ACC112 (cell line): ENCODE results near the gene APMAP.

Experiments
- H2AFZ ChIP-seq: fragments of 200-600 bp; sonication (generic); one replicate; pipeline ENCODE4 v1.6.0; 2017; ENCODE audit warnings: antibody characterized with exemption, low read length; ENCODE audit not compliant: unreplicated experiment
- H3K27ac ChIP-seq: fragments of 200-600 bp; sonication (generic); 2 replicates; pipeline ENCODE4 v1.5.1; 2014; ENCODE audit warnings: low read depth, mild to moderate bottlenecking, antibody characterized with exemption, low read length, moderate library complexity
- H3K27me3 ChIP-seq: fragments of 200-600 bp; sonication (generic); 2 replicates; pipeline ENCODE4 v1.6.1; 2014; ENCODE audit warnings: mild to moderate bottlenecking, antibody characterized with exemption, low read length, moderate library complexity, mixed read lengths; ENCODE audit not compliant: insufficient read depth
- H3K36me3 ChIP-seq: fragments of 200-600 bp; sonication (generic); 2 replicates; pipeline ENCODE4 v1.6.1; 2016; ENCODE audit warnings: mild to moderate bottlenecking, antibody characterized with exemption, low read length, moderate library complexity, mixed read lengths; ENCODE audit not compliant: insufficient read depth
- H3K4me1 ChIP-seq: fragments of 200-600 bp; sonication (generic); one replicate; pipeline ENCODE4 v1.6.1; 2016; ENCODE audit warnings: low read length, mixed read lengths; ENCODE audit not compliant: insufficient read depth, unreplicated experiment, control insufficient read depth
- H3K4me3 ChIP-seq: fragments of 200-600 bp; sonication (generic); 2 replicates; pipeline ENCODE4 v1.5.1; 2014; ENCODE audit warnings: mild to moderate bottlenecking, low read depth, low read length
- H3K79me2 ChIP-seq: fragments of 200-600 bp; sonication (generic); one replicate; pipeline ENCODE4 v1.6.0; 2016; ENCODE audit warnings: low read length; ENCODE audit not compliant: control insufficient read depth, unreplicated experiment, insufficient read depth

The APMAP gene

GRCh38 chr20:25033265-25033923, 40.8 kb upstream of the APMAP start:
- Histone ChIP-seq H3K79me2 (no peaks in the 10 kb centered on the region), H3K36me3 (no peaks in the 10 kb centered on the region), H3K4me1 (no peaks in the 10 kb centered on the region), H3K4me3 (no peak overlapping the region), H3K27ac (no peak overlapping the region), H2AFZ (no peak overlapping the region), H3K27me3 (no peaks in the 10 kb centered on the region)

- Histone ChIP-seq H3K4me3 (no peak overlapping the region), H3K79me2 (no peaks in the 10 kb centered on the region), H3K4me1 (no peaks in the 10 kb centered on the region), H3K27ac (no peak overlapping the region), H3K27me3 (no peaks in the 10 kb centered on the region), H2AFZ (no peak overlapping the region), H3K36me3 (no peaks in the 10 kb centered on the region)
Observed at GRCh38 chr20:25032478-25033264, 40.1 kb upstream of the APMAP start.

- H3K4me1 ChIP-seq = no peaks in the 10 kb centered on the region
- H3K36me3 ChIP-seq = no peaks in the 10 kb centered on the region
- no peak overlapping the region for H2AFZ ChIP-seq
- H3K4me3 ChIP-seq = no peak overlapping the region
- H3K79me2 ChIP-seq = no peaks in the 10 kb centered on the region
- no peak overlapping the region for H3K27ac ChIP-seq
- no peaks in the 10 kb centered on the region for H3K27me3 ChIP-seq
Observed at GRCh38 chr20:25032065-25032477, 39.5 kb upstream of the APMAP start.

- Histone ChIP-seq H3K79me2 (no peaks in the 10 kb centered on the region), H3K36me3 (no peaks in the 10 kb centered on the region), H3K4me3 (no peak overlapping the region)
Observed at GRCh38 chr20:25031241-25031640, 38.7 kb upstream of the APMAP start.

GRCh38 chr20:25030649-25031207, 38.2 kb upstream of the APMAP start:
- Histone ChIP-seq H3K27me3 (no peaks in the 10 kb centered on the region), H3K27ac (no peak overlapping the region), H2AFZ (no peak overlapping the region), H3K4me3 (no peak overlapping the region), H3K4me1 (no peaks in the 10 kb centered on the region), H3K36me3 (no peaks in the 10 kb centered on the region), H3K79me2 (no peaks in the 10 kb centered on the region)

More at GRCh38 chr20:25031241-25031640, 38.7 kb upstream of the APMAP start:
- Histone ChIP-seq H3K4me1 (no peaks in the 10 kb centered on the region), H2AFZ (no peak overlapping the region), H3K27me3 (no peaks in the 10 kb centered on the region), H3K27ac (no peak overlapping the region)

GRCh38 chr20:25030007-25030648, 37.6 kb upstream of the APMAP start:
- Histone ChIP-seq H3K27ac (no peak overlapping the region), H3K36me3 (no peaks in the 10 kb centered on the region), H3K4me1 (no peaks in the 10 kb centered on the region), H3K79me2 (no peaks in the 10 kb centered on the region), H3K4me3 (no peak overlapping the region), H2AFZ (no peak overlapping the region), H3K27me3 (no peaks in the 10 kb centered on the region)

- Histone ChIP-seq H3K79me2 (no peaks in the 10 kb centered on the region), H3K27ac (no peak overlapping the region), H3K27me3 (no peaks in the 10 kb centered on the region), H3K36me3 (no peaks in the 10 kb centered on the region), H2AFZ (no peak overlapping the region), H3K4me3 (no peak overlapping the region), H3K4me1 (no peaks in the 10 kb centered on the region)
Observed at GRCh38 chr20:25025986-25026605, 33.5 kb upstream of the APMAP start.

- Histone ChIP-seq H2AFZ (no peak overlapping the region), H3K4me3 (no peak overlapping the region), H3K79me2 (no peaks in the 10 kb centered on the region), H3K36me3 (no peaks in the 10 kb centered on the region), H3K27ac (no peak overlapping the region), H3K27me3 (no peaks in the 10 kb centered on the region), H3K4me1 (no peaks in the 10 kb centered on the region)
Observed at GRCh38 chr20:25025091-25025861, 32.7 kb upstream of the APMAP start.

- no peaks in the 10 kb centered on the region for H3K27me3 ChIP-seq
- H3K36me3 ChIP-seq = no peaks in the 10 kb centered on the region
- H3K4me1 ChIP-seq = no peaks in the 10 kb centered on the region
- no peak overlapping the region for H3K27ac ChIP-seq
- no peak overlapping the region for H3K4me3 ChIP-seq
- H3K79me2 ChIP-seq = no peaks in the 10 kb centered on the region
- no peak overlapping the region for H2AFZ ChIP-seq
Observed at GRCh38 chr20:25024171-25024570, 31.6 kb upstream of the APMAP start.

- H3K79me2 ChIP-seq = no peaks in the 10 kb centered on the region
- no peaks in the 10 kb centered on the region for H3K4me1 ChIP-seq
- no peak overlapping the region for H2AFZ ChIP-seq
- no peaks in the 10 kb centered on the region for H3K27me3 ChIP-seq
- no peaks in the 10 kb centered on the region for H3K36me3 ChIP-seq
- H3K4me3 ChIP-seq = no peak overlapping the region
- no peak overlapping the region for H3K27ac ChIP-seq
Observed at GRCh38 chr20:25023356-25023755, 30.8 kb upstream of the APMAP start.
